Loucy (cell line): ENCODE data around the gene CFAP73.
"Not testable (repeated sequence)": the region's sequence is repeated elsewhere in the genome, so short reads cannot be mapped to it uniquely, and the experiment has no call there.

Source experiments
- H2AFZ ChIP-seq: fragments of 200-600 bp; sonication (generic); 2 replicates; pipeline ENCODE4 v1.6.0; 2016; ENCODE audit warnings: antibody characterized with exemption, mild to moderate bottlenecking, low read length, moderate library complexity
- H3F3A ChIP-seq: fragments of 200-600 bp; 2 replicates; pipeline ENCODE4 v1.6.0; 2016; ENCODE audit warnings: antibody characterized with exemption, low read depth, mild to moderate bottlenecking
- H3K27me3 ChIP-seq: fragments of 200-600 bp; sonication (generic); 2 replicates; pipeline ENCODE4 v1.6.1; 2014; ENCODE audit warnings: low read length, mild to moderate bottlenecking; ENCODE audit not compliant: insufficient read depth, poor library complexity, severe bottlenecking
- H3K36me3 ChIP-seq: fragments of 200-600 bp; sonication (generic); 2 replicates; pipeline ENCODE4 v1.6.1; 2016; ENCODE audit warnings: low read length; ENCODE audit not compliant: insufficient read depth
- H3K4me1 ChIP-seq: fragments of 200-600 bp; sonication (generic); 2 replicates; pipeline ENCODE4 v1.5.1; 2014; ENCODE audit warnings: low read length, mild to moderate bottlenecking; ENCODE audit not compliant: insufficient read depth, poor library complexity, severe bottlenecking
- H3K4me2 ChIP-seq: fragments of 200-600 bp; sonication (generic); 2 replicates; pipeline ENCODE4 v1.6.0; 2014; ENCODE audit warnings: antibody characterized with exemption, low read length, low read depth, mild to moderate bottlenecking; ENCODE audit not compliant: poor library complexity, severe bottlenecking
- H3K4me3 ChIP-seq: fragments of 200-600 bp; sonication (generic); 2 replicates; pipeline ENCODE4 v1.5.1; 2014; ENCODE audit warnings: low read length, mild to moderate bottlenecking, mixed read lengths; ENCODE audit not compliant: poor library complexity, severe bottlenecking
- H3K79me2 ChIP-seq: fragments of 200-600 bp; sonication (generic); 2 replicates; pipeline ENCODE4 v1.6.1; 2014; ENCODE audit warnings: low read length; ENCODE audit not compliant: insufficient read depth
- H3K9ac ChIP-seq: fragments of 200-600 bp; sonication (generic); 2 replicates; pipeline ENCODE4 v1.6.0; 2014; ENCODE audit warnings: mild to moderate bottlenecking, low read depth, low read length, moderate library complexity; ENCODE audit not compliant: poor library complexity, severe bottlenecking
- H3K9me2 ChIP-seq: fragments of 200-600 bp; sonication (generic); replicated peaks from 2 replicates; pipeline ENCODE4 v1.6.1; 2016; ENCODE audit warnings: low read depth, low read length, mixed read lengths
- H3K9me3 ChIP-seq: fragments of 200-600 bp; sonication (generic); 2 replicates; pipeline ENCODE4 v1.6.1; 2014; ENCODE audit warnings: mild to moderate bottlenecking, antibody characterized with exemption, low read length, low read depth; ENCODE audit not compliant: insufficient read depth
- H4K20me1 ChIP-seq: fragments of 200-600 bp; sonication (generic); 2 replicates; pipeline ENCODE4 v1.6.0; 2014; ENCODE audit warnings: antibody characterized with exemption, low read length, mild to moderate bottlenecking; ENCODE audit not compliant: insufficient read depth, poor library complexity, severe bottlenecking
- EZH2phosphoT487 ChIP-seq: fragments of 200-600 bp; IDR thresholded peaks from 2 replicates; pipeline ENCODE4 v1.6.1; 2018; ENCODE audit warnings: antibody characterized with exemption, mild to moderate bottlenecking, moderate library complexity, borderline replicate concordance
- TF ChIP-seq, protein P1 (sequence below): fragments of 200-600 bp; sonication (generic); conservative IDR thresholded peaks from 2 replicates; pipeline ENCODE4 v1.5.1; 2014; ENCODE audit warnings: mild to moderate bottlenecking, antibody characterized with exemption, low read length

CFAP73 gene

DNA sequence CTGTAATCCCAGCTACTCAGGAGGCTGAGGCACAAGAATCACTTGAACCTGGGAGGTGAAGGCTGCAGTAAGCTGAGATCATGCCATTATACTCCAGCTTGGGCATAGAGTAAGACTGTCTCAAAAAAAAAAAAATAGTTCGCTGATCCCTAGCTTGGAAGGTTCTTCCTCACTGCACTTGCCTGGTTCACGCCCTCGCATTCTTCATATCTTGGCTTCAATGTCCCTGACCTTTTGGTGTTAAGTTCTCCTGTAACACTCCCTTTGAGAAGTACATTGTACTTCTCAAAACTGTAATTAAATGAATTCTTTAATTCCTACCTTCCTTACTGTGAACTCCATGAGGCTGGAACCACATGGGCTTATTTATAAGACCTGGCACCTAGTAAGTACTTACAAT lies 55.3 kb downstream of the CFAP73 start:
- H3K4me2 ChIP-seq: no peak overlapping the region

DNA sequence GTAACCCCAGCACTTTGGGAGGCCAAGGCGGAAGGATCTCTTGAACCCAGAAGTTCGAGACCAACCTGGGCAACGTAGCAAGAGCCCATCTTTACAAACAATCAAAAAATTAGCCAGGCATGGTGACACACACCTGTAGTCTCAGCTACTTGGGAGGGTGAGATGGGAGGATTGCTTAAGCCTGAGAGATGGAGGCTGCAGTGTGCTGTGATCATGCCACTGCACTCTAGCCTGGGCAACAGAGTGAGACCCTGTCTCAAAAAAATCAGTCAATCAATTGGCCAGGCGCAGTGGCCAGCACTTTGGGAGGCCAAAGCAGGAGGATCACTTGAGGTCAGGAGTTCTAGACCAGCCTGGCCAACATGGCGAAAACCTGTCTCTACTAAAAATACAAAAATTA lies 57.3 kb downstream of the CFAP73 start:
- not testable (repeated sequence) for H2AFZ ChIP-seq, H4K20me1 ChIP-seq, H3K36me3 ChIP-seq, H3K9me2 ChIP-seq, H3K79me2 ChIP-seq, H3K27me3 ChIP-seq, H3K4me3 ChIP-seq, H3K9me3 ChIP-seq
- Histone ChIP-seq H3K4me1 (peaks cover 59% of the 10 kb centered on the region), H3K4me2 (peak overlapping the region; percentile 88), H3F3A (peaks cover 12% of the 10 kb centered on the region), H3K9ac (peak overlapping the region; percentile 75)

More for the DNA sequence above, 55.3 kb downstream of the CFAP73 start:
- no peak for TF ChIP-seq EZH2phosphoT487
- TF ChIP-seq, protein P1, sequence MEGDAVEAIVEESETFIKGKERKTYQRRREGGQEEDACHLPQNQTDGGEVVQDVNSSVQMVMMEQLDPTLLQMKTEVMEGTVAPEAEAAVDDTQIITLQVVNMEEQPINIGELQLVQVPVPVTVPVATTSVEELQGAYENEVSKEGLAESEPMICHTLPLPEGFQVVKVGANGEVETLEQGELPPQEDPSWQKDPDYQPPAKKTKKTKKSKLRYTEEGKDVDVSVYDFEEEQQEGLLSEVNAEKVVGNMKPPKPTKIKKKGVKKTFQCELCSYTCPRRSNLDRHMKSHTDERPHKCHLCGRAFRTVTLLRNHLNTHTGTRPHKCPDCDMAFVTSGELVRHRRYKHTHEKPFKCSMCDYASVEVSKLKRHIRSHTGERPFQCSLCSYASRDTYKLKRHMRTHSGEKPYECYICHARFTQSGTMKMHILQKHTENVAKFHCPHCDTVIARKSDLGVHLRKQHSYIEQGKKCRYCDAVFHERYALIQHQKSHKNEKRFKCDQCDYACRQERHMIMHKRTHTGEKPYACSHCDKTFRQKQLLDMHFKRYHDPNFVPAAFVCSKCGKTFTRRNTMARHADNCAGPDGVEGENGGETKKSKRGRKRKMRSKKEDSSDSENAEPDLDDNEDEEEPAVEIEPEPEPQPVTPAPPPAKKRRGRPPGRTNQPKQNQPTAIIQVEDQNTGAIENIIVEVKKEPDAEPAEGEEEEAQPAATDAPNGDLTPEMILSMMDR: no peak
- Histone ChIP-seq H2AFZ (no peak overlapping the region), H4K20me1 (no peaks in the 10 kb centered on the region), H3K79me2 (no peaks in the 10 kb centered on the region), H3K9me2 (no peaks in the 10 kb centered on the region), H3K4me3 (no peak overlapping the region), H3F3A (peaks cover 12% of the 10 kb centered on the region), H3K9ac (no peak overlapping the region), H3K36me3 (no peaks in the 10 kb centered on the region), H3K4me1 (peaks cover 40% of the 10 kb centered on the region), H3K9me3 (no peaks in the 10 kb centered on the region), H3K27me3 (no peaks in the 10 kb centered on the region)

DNA sequence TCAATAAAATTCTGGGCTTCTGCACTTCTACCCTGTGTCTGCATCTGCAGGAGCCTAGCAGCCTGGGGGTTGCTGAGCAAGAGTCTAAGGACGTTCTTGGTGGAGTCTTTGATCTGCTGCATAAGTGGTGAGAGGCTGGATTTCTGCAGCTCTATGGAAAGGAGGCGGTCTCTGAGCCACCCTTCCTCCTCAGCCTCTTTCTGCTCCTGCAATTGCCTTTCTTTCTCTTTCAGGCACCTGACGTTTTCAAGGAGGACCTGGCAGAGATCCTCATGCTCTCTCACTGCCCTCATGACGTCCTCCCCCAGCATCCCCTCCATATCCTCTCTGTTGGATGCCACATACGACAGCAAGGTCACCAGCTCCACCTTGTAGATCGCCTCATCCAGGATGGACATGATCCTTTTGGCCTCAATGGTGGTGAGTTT lies 58.1 kb downstream of the CFAP73 start:
- Histone ChIP-seq H3K27me3 (no peaks in the 10 kb centered on the region), H3K79me2 (peaks cover 5% of the 10 kb centered on the region; the same call in 1 of the 2 replicates), H3K4me3 (peak overlapping the region; percentile 71), H2AFZ (no peak overlapping the region), H3K4me1 (peaks cover 59% of the 10 kb centered on the region), H3K9ac (peak overlapping the region; percentile 75), H3K9me3 (no peaks in the 10 kb centered on the region), H3K36me3 (no peaks in the 10 kb centered on the region), H3K4me2 (peak overlapping the region; percentile 88), H3F3A (peaks cover 12% of the 10 kb centered on the region), H4K20me1 (no peaks in the 10 kb centered on the region), H3K9me2 (no peaks in the 10 kb centered on the region)
- no peak for TF ChIP-seq EZH2phosphoT487
- TF ChIP-seq, protein P1: no peak
